IgD-negative memory B cell (primary cell): ENCODE data around the gene SPDYE17. TPM values are rescaled to one million over a fixed set of nuclear protein-coding genes. Genes with fewer than 3 reads are reported as not detected.
"Not testable (repeated sequence)": the region's sequence is repeated elsewhere in the genome, so short reads cannot be mapped to it uniquely, and the experiment has no call there.

Source experiments
- H3K27ac Mint-ChIP-seq, 3 donors: one replicate each; pipeline ENCODE4 v1.8.0; 2020 to 2022; ENCODE audit warnings: mild to moderate bottlenecking in 3 of 3, mixed read lengths in 3 of 3, moderate library complexity in 1 of 3
- H3K27me3 Mint-ChIP-seq: one replicate; pipeline ENCODE4 v1.8.0; 2021; ENCODE audit warnings: mixed read lengths
- H3K36me3 Mint-ChIP-seq: one replicate; pipeline ENCODE4 v1.8.0; 2020; ENCODE audit warnings: mild to moderate bottlenecking, mixed read lengths
- H3K4me1 Mint-ChIP-seq, 3 donors: one replicate each; pipeline ENCODE4 v1.8.0; 2020 to 2022; ENCODE audit warnings: mixed read lengths in 3 of 3, mild to moderate bottlenecking in 1 of 3
- H3K4me3 Mint-ChIP-seq, 4 donors: one replicate each; pipeline ENCODE4 v1.8.0; 2020 to 2022; ENCODE audit warnings: mild to moderate bottlenecking in 4 of 4, mixed read lengths in 4 of 4, moderate library complexity in 3 of 4
- H3K9me3 Mint-ChIP-seq, 3 donors: one replicate each; pipeline ENCODE4 v1.8.0; 2020 to 2021; ENCODE audit warnings: mixed read lengths in 3 of 3, mild to moderate bottlenecking in 1 of 3
- polyA plus RNA-seq: library from polyadenylated mRNA; unstranded; fragments of 300-500 nt; fragmentation: Illumina TruSeq; gene quantifications from one replicate; pipeline ENCODE4 v1.2.3, GENCODE V29; 2021

Gene SPDYE17
- polyA plus RNA-seq, 1 donor from 2014 or later, result not detected

DNA sequence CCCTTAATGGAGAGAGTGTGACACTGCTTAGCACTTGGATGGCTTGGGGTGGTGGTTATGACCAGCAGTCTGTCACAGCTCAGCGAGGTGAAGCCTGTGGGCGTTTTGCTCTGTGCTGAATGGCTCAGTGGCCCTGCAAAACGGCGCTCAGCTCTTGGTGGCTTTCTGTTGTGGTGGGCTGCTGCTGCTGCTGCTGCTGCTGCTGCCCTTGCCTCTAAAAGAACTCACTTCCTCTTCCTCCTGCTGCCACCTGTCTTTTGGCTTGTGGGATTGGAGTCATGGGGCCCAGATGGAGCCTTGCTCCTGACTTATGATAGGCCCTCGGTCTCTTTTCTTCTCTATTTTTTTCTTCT, 47.4 kb downstream of the SPDYE17 start:
- H3K27ac Mint-ChIP-seq, H3K27me3 Mint-ChIP-seq, H3K4me3 Mint-ChIP-seq, H3K36me3 Mint-ChIP-seq, H3K4me1 Mint-ChIP-seq, H3K9me3 Mint-ChIP-seq: not testable (repeated sequence)

DNA sequence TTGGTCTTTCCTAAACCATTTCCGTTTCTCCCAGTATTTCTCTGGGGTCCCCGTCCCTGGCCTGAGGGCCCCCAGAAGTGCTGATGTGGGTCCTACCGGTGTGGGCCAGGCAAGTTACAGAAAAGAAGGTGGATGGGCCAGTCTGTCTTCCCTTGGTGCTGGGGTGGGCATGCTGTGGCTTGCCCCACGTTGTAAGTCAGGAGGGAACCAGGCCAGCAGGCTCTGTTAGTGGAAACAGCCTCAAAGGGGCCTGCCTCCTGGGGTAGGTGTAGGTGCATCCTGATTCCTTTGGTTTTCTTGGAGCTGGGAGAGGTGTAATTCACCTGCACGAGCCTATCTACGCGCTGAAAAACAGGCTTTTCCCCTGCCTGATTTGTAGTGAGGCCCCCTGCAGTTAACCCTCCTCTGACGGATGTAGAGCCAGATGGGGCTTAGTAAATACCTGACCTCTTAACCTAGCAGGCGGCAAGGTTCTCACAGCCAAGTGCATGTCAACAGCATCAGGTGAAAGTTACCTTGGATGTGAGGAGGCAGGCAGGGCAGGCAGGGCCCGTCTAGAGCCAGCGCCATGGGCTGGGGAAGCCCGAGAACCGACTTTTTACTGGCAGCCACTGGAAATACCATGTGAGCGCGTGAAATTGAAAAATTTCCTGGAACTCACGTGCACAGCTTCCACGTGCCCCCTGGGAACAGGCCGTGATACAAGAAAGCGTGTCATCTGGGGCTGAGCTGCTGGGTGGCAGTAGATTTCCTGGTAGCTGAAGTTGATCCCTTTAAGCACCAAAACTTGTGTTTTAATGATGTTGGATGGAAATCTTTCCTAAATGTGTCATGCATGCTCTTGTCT, 48.0 kb downstream of the SPDYE17 start:
- not testable (repeated sequence) for H3K27me3 Mint-ChIP-seq, H3K4me3 Mint-ChIP-seq, H3K36me3 Mint-ChIP-seq, H3K4me1 Mint-ChIP-seq, H3K9me3 Mint-ChIP-seq, H3K27ac Mint-ChIP-seq

DNA sequence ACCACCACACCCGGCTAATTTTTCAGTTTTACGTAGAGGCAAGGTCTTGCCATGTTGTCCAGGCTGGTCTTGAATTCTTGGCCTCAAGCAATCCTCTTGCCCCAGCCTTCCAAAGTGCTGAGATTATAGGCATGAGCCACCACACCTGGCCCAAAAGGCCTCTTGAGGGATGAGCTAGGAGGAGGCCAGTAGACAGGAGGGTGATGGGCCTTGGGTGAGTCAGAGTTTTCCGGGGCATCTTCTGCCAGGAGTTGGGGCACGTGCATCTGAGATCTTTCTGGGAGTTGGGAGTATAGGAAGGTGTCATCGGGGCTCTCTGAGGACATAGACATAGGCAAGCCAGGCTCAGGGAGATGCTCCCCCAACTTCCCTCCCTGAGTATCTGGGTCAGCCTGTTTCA, 48.8 kb downstream of the SPDYE17 start:
- not testable (repeated sequence) for H3K4me1 Mint-ChIP-seq, H3K4me3 Mint-ChIP-seq, H3K9me3 Mint-ChIP-seq, H3K27ac Mint-ChIP-seq, H3K36me3 Mint-ChIP-seq, H3K27me3 Mint-ChIP-seq

DNA sequence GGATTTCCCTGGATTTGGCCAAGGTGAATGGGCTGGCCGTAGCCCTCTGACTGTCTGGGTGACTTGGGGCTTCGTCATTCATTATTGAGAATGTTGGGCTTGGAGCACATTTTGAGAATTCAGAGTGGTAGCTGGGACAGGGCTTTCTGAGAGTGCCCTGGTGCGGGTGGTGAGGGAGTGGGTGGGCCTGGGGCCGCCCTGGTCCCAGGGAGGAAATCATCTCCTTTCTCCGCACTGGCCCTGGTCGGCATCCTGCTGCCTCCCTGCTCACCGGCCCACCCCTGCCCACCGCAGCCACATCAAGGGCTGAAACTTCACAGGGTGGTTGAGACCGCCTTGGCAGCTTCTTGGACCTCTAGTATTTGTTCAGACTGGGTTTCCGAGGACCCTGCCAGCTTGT, 49.7 kb downstream of the SPDYE17 start:
- H3K27ac Mint-ChIP-seq, H3K27me3 Mint-ChIP-seq, H3K9me3 Mint-ChIP-seq, H3K4me3 Mint-ChIP-seq, H3K36me3 Mint-ChIP-seq, H3K4me1 Mint-ChIP-seq: not testable (repeated sequence)

DNA sequence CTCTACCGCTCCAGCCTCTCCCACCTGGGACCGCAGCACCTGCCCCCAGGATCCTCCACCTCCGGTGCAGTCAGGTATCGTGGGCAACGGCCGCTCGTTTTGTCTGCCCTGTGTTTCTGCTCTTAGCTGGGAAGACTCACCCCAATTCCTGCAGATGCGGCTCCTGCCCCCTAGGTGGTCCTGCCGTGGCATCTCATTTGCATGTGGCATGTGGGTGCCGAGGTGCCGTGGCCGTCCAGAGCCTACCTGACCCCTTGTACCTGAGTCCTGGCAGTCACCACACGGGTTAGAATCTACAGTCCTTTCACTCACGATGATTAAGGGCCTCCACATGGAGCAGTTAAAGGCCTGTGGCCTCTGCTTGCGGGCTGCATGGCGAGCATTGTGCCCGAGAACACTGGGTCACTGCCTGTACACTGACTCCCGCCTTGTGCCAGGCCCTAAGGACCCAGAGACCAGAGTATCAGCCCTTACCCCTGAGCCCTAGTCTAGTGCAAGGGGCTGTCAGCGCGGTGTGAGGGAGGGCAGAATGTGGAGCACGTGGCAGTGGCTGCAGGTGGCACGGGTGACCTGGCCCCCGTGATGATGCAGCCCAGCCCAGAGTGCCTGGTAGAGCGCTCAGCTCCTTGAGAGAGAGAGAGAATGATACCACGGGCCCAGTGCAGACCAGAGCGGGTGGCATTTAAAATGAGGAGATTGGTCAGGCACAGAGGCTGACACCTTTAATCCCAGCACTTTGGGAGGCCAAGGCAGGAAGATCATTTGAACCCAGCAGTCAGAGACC, 50.8 kb downstream of the SPDYE17 start:
- H3K36me3 Mint-ChIP-seq, H3K4me1 Mint-ChIP-seq, H3K4me3 Mint-ChIP-seq, H3K27me3 Mint-ChIP-seq, H3K27ac Mint-ChIP-seq, H3K9me3 Mint-ChIP-seq: not testable (repeated sequence)

DNA sequence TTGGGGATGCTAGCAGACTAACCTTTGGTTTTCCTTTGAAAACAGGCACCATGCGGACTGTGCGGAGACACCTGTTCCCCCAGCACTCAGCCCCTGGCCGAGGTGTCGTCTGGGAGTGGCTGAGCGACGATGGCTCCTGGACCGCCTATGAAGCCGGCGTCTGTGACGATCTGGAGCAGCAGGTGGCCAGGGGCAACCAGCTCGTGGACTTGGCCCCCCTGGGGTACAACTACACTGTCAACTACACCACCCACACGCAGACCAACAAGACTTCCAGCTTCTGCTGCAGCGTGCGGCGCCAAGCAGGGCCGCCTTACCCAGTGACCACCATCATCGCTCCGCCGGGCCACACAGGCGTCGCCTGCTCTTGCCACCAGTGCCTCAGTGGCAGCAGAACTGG, 51.6 kb downstream of the SPDYE17 start:
- not testable (repeated sequence) for H3K27me3 Mint-ChIP-seq, H3K9me3 Mint-ChIP-seq, H3K4me3 Mint-ChIP-seq, H3K36me3 Mint-ChIP-seq, H3K27ac Mint-ChIP-seq, H3K4me1 Mint-ChIP-seq

DNA sequence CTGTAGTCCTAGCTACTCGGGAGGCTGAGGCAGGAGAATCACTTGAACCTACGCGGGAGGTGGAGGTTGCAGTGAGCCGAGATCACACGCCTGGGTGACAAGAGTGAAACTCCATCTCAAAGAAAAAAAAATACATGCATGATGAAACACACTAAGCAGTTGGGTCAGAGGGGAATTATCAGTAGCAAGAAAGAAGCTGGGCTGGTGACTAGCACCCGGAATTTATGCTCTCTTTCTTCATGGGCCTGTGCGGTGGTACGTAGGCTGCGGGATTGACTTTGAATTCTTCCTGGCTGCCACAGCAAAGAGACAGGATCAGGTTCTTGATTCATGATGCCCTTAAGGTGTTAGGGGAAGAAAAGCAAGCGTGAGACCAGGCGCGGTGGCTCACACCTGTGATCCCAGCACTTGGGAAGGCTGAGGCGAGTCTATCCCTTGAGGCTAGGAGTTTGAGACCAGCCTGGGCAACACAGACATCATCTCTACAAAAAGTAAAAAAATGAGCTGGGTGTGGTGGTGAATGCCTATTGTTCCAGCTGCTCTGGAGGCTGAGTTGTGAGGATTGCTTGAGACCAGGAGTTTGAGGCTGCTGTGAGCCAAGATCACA, 54.3 kb downstream of the SPDYE17 start:
- H3K9me3 Mint-ChIP-seq, H3K36me3 Mint-ChIP-seq: not testable (repeated sequence)

DNA sequence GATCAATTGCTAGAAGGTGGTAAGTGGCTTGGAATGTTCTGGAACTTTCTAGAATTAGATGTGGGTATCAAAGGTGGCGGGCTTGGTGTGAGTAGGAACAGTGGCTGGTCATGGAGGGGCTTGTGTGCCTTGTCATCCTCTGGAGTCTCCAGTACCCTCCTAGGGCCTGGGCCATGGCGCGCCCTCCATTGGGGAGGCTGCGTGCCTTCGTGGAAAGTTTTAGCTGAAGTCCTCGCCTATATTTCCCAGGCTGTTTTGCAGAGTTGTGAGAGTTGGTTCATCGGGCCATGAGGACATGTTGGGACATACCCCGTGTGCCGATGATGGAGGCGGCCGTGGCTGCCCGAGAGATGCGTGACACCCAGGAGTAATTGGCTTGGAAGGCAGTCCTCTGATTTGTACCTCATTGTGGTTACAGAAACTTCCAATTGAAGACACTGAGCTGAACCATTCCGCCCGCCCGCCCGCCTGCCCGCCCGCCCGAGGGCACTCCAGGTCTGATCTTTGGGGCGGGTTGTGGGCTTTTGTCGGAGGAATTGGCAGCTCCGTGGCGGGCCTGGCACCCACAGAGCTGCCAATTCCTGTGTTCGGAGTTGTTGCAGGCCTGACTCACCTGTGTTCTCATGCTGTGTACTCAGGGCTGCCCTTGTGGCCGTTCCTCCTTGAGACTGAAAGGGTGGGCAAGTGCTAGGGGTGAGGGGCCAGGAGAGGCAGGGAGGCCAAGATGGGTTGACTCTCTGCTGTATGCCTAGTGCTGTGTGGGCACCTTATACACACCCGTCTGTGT, 57.2 kb downstream of the SPDYE17 start:
- not testable (repeated sequence) for H3K27ac Mint-ChIP-seq, H3K36me3 Mint-ChIP-seq, H3K9me3 Mint-ChIP-seq, H3K4me3 Mint-ChIP-seq, H3K27me3 Mint-ChIP-seq, H3K4me1 Mint-ChIP-seq

More for the DNA sequence above, 54.3 kb downstream of the SPDYE17 start:
- H3K4me1 Mint-ChIP-seq, H3K27me3 Mint-ChIP-seq, H3K4me3 Mint-ChIP-seq, H3K27ac Mint-ChIP-seq: not testable (repeated sequence)

DNA sequence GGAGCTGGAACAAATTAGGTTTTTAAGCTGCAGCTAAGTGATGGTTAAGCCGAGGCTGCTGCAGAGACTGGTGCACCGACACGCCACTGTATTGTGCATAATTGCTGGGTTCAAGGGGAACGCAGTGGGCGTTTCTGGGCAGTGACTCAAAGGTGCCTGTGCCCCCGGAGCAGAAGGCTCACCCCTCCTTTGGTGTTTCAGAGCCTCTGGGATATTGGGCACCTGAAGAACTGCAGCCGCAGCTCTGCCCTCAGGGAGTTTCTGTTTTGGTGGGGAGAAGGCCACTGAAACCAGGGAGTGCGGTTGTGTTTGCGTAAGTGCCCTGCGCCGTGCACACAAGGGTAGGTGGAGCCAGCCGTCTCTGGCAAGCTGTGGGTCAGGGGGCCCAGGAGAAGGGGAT, 57.8 kb downstream of the SPDYE17 start:
- not testable (repeated sequence) for H3K27me3 Mint-ChIP-seq, H3K27ac Mint-ChIP-seq, H3K9me3 Mint-ChIP-seq, H3K4me1 Mint-ChIP-seq, H3K4me3 Mint-ChIP-seq, H3K36me3 Mint-ChIP-seq

DNA sequence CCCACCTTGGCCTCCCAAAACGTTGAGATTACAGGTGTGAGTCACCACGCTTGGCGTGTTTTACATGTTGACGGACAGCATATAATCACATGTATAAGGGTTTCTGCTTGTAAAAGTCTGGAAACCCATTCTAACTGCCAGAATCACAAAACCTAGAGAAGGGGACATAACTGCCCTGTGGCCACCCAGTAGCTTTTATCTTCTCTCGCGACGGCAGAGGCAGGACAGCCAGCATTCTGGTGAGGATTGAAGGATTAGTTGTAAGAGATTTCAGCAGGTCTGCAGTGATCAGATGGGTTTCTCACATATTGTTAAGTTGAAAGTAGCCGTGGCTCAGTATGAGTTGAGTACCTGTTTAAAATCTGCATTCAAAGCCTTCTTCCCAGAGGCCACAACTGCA, 59.8 kb downstream of the SPDYE17 start:
- H3K27ac Mint-ChIP-seq, H3K4me3 Mint-ChIP-seq, H3K27me3 Mint-ChIP-seq, H3K9me3 Mint-ChIP-seq, H3K36me3 Mint-ChIP-seq, H3K4me1 Mint-ChIP-seq: not testable (repeated sequence)

Other genes with a start within 250 kb of the SPDYE17 start
- gene SPDYE18, start 30.2 kb upstream of the SPDYE17 start, polyA plus RNA-seq, result not detected
- 1.0 TPM for gene CCDC146, start 90.3 kb upstream of the SPDYE17 start, polyA plus RNA-seq
- 23.7 TPM for gene FGL2, start 167.5 kb upstream of the SPDYE17 start, polyA plus RNA-seq